ENCODE data around the gene CYTH2. TPM values are rescaled to one million over a fixed set of nuclear protein-coding genes. Genes with fewer than 3 reads are reported as not detected.
A peak's percentile ranks its signal among the peaks of the same experiment; 100 is the strongest.

The CYTH2 gene
- total RNA-seq, 1 experiment from 2014 or later = 72.6 TPM

DNA sequence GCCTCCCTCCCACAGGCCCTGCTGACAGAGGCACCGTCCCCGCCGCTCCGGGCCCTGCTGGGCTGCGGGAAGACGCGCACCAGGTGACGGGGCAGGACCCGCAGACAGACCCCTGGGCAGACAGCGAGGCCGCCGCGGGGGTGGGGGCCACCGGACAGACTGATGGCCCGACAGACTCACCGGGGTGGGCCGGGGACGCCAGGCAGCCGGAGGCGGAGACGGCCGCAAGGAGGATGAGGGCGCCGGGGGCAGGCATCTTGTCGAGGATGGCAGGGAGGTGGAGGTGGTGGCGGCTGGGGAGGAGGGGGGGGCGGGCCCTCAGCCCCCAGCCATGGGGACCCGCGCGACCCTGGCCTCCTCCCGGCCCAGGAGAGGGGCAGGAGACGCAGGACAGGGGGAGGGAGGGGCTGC, 42.2 kb downstream of the CYTH2 start (continued):
- TF ChIP-seq, protein P1, sequence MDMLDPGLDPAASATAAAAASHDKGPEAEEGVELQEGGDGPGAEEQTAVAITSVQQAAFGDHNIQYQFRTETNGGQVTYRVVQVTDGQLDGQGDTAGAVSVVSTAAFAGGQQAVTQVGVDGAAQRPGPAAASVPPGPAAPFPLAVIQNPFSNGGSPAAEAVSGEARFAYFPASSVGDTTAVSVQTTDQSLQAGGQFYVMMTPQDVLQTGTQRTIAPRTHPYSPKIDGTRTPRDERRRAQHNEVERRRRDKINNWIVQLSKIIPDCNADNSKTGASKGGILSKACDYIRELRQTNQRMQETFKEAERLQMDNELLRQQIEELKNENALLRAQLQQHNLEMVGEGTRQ (CRISPR knock-in tag; IDR thresholded peaks at IDR 0.05) = no peak
- TF ChIP-seq, protein P2, sequence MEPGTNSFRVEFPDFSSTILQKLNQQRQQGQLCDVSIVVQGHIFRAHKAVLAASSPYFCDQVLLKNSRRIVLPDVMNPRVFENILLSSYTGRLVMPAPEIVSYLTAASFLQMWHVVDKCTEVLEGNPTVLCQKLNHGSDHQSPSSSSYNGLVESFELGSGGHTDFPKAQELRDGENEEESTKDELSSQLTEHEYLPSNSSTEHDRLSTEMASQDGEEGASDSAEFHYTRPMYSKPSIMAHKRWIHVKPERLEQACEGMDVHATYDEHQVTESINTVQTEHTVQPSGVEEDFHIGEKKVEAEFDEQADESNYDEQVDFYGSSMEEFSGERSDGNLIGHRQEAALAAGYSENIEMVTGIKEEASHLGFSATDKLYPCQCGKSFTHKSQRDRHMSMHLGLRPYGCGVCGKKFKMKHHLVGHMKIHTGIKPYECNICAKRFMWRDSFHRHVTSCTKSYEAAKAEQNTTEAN (CRISPR knock-in tag; IDR thresholded peaks at IDR 0.05) = no peak

DNA sequence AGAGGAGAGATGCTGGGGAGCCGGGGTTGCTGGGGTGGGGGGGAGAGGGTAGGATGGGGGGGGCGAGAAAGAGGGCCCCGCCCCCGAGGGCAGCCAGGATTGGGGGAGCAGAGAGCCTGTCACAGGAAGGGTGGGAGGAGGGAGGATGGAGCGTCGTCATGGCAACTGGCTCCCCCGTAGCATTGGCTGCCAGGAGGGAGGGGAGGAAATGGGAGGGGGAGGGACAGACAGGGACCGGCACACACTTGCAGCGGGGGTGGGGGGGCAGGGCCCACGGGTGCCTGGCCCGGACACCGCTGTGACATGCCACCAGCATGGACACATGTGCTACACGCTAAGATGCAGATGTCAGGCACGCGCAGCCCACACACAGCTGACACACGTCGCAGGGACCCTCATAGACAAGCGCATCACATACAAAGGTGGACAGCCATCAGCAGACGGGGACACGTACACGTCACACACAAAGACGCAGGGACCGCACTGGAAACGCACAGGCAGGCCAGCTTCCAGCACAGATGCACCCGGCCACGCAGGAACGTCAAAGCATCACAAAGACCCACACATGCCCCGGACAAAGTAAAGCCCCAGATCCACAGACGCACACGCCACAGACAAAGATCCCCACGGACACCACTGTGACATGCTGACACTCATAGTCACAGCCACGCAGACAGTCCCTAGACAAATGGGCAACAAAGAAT, 42.8 kb downstream of the CYTH2 start, which contains the start of gene LMTK3:
TSS of gene LMTK3 (minus strand) at position 36 of the 704 bp plus-strand sequence. CDS start 259 bp downstream, outside the sequence.
- H3K9me3 Mint-ChIP-seq = no peaks in the 10 kb centered on the region
- peaks cover 14% of the 10 kb centered on the region for H3K4me1 Mint-ChIP-seq
- CTCF ChIA-PET = interaction anchor here (9.5 kb wide), 1 partner anchor 73 kb away, joined by 297 read pairs; no protein-coding TSS in a partner anchor
- TF ChIP-seq NFYB (CRISPR knock-in tag; conservative IDR thresholded peaks at IDR 0.05; ENCODE audit: low read depth) (peak; percentile 21; the same call in 1 of the 2 replicates), PRRX2 (CRISPR knock-in tag; IDR thresholded peaks at IDR 0.05) (no peak)
- DNase-seq (ENCODE audit: low spot score) (peak; percentile 71), ATAC-seq (peak; percentile 9)
- no peaks in the 10 kb centered on the region; the same call in 1 of the 2 replicates for H3K36me3 Mint-ChIP-seq
- H3K27me3 Mint-ChIP-seq (ENCODE audit: low read depth) = peaks cover 3% of the 10 kb centered on the region; the same call in 1 of the 2 replicates
- H3K4me3 Mint-ChIP-seq = peak within 1 kb of the TSS; percentile 81
- no peak within 1 kb of the TSS for H3K27ac Mint-ChIP-seq
- POLR2A ChIA-PET = no interaction called here

DNA sequence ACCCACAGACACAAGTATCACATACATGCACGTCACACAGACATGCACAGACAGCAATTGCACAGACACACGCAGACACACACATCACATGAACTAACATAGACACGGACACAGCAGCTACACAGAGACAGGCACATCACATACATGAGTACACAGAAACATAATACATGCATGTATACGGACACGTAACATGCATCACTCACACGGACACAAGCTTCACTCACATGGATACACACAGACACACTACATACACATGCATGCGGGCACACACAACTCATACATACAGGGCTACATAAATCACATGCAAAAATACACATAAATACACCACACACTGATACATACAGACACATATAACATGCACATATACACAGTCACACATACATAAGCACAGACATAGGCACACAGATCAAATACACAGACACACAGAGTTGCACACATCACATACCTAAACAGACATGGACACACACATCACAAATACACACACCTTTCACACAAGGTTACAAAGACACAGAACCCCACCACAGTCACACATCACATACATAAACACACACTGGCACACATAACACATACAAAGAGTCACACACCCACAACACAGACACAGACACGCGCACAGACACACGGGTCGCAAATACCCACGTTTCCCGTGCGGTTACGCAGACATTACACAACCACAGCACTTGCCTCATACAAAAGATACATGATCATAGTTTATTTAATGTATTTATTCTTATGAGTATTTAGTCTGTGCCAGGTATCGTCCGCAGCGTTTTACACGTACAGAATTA, 43.5 kb downstream of the CYTH2 start:
- Mint-ChIP-seq H3K9me3 (no peaks in the 10 kb centered on the region), H3K27ac (no peak overlapping the region), H3K36me3 (no peaks in the 10 kb centered on the region; the same call in 1 of the 2 replicates), H3K4me3 (no peak overlapping the region), H3K4me1 (peaks cover 14% of the 10 kb centered on the region), H3K27me3 (ENCODE audit: low read depth) (no peaks in the 10 kb centered on the region; the same call in 1 of the 2 replicates)
- ChIA-PET POLR2A (interaction anchor here (1.5 kb wide), 1 partner anchor 118 kb away, joined by 4 read pairs; no protein-coding TSS in a partner anchor), CTCF (interaction anchor here (1.0 to 9.5 kb wide), 4 partner anchors 10 to 96 kb away, joined by 4 to 297 read pairs (median 6); no protein-coding TSS in a partner anchor)
- TF ChIP-seq TEAD4 (CRISPR knock-in tag; IDR thresholded peaks at IDR 0.05) (no peak), ELF4 (CRISPR knock-in tag; IDR thresholded peaks at IDR 0.05; ENCODE audit: low read depth) (no peak), JUN (CRISPR knock-in tag; IDR thresholded peaks at IDR 0.05) (no peak)
- no peak for ATAC-seq
- DNase-seq (ENCODE audit: low spot score) = no peak

DNA sequence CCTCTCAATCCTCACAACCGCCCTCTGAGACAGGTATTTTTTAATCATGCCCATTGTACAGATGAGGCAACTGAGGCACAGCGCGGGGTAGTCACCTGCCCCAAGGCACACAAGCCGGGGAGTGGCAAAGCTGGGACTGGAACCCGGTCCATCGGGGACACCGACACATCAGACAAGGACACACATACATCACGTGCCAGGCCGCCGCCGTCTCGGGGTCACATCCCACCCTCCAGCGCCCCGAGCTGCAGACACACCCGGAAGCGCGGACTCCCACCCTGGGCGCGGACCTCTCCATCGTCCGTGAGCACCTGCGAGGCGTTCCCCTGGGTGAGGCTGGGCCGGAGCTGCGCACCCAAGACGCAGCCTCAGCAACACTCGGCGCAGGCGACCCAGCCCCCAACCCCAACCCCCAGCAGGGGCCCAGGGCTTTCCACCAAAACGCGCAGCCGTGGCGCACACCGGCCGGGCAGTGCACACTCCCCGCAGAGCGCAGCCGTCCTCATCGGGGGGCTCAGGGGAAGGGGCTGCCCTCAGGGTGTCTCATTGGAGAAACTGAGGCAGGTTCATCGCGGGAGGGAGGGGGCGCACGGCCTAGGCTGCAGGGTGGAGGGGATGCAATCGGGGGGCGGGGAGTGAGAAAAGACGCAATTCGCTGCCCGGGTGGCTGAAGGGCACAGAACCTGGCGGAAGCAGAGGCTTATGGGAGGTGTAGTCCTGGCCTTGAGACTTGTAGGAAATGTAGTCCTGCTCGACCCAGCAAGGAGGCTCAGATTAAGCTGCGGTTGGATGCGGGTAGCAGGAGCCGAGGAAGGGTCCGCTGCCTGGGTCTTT, 44.3 kb downstream of the CYTH2 start:
- Mint-ChIP-seq H3K27ac (peak overlapping the region; percentile 51; the same call in 1 of the 2 replicates), H3K4me3 (no peak overlapping the region), H3K4me1 (peaks cover 18% of the 10 kb centered on the region), H3K9me3 (no peaks in the 10 kb centered on the region), H3K36me3 (no peaks in the 10 kb centered on the region), H3K27me3 (ENCODE audit: low read depth) (no peaks in the 10 kb centered on the region; the same call in 1 of the 2 replicates)
- ChIA-PET CTCF (interaction anchor here (0.6 to 1.5 kb wide), 11 partner anchors 11 to 163 kb away, joined by 3 to 12 read pairs (median 4); no protein-coding TSS in a partner anchor), POLR2A (interaction anchor here (0.6 to 1.5 kb wide), 5 partner anchors 39 to 117 kb away, joined by 3 to 7 read pairs (median 4); no protein-coding TSS in a partner anchor)
- peak; percentile 83 for ATAC-seq
- peak; percentile 83 for DNase-seq (ENCODE audit: low spot score)
- TF ChIP-seq, protein P3, sequence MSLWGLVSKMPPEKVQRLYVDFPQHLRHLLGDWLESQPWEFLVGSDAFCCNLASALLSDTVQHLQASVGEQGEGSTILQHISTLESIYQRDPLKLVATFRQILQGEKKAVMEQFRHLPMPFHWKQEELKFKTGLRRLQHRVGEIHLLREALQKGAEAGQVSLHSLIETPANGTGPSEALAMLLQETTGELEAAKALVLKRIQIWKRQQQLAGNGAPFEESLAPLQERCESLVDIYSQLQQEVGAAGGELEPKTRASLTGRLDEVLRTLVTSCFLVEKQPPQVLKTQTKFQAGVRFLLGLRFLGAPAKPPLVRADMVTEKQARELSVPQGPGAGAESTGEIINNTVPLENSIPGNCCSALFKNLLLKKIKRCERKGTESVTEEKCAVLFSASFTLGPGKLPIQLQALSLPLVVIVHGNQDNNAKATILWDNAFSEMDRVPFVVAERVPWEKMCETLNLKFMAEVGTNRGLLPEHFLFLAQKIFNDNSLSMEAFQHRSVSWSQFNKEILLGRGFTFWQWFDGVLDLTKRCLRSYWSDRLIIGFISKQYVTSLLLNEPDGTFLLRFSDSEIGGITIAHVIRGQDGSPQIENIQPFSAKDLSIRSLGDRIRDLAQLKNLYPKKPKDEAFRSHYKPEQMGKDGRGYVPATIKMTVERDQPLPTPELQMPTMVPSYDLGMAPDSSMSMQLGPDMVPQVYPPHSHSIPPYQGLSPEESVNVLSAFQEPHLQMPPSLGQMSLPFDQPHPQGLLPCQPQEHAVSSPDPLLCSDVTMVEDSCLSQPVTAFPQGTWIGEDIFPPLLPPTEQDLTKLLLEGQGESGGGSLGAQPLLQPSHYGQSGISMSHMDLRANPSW (CRISPR knock-in tag; conservative IDR thresholded peaks at IDR 0.05; ENCODE audit: low read depth) = no peak
- TF ChIP-seq RELA (CRISPR knock-in tag; IDR thresholded peaks at IDR 0.05; ENCODE audit: borderline replicate concordance) (peak; percentile 81; the same call in 1 of the 2 replicates), TEAD1 (CRISPR knock-in tag; IDR thresholded peaks at IDR 0.05) (no peak), JUN (CRISPR knock-in tag; IDR thresholded peaks at IDR 0.05) (no peak)
- TF ChIP-seq, protein P4, sequence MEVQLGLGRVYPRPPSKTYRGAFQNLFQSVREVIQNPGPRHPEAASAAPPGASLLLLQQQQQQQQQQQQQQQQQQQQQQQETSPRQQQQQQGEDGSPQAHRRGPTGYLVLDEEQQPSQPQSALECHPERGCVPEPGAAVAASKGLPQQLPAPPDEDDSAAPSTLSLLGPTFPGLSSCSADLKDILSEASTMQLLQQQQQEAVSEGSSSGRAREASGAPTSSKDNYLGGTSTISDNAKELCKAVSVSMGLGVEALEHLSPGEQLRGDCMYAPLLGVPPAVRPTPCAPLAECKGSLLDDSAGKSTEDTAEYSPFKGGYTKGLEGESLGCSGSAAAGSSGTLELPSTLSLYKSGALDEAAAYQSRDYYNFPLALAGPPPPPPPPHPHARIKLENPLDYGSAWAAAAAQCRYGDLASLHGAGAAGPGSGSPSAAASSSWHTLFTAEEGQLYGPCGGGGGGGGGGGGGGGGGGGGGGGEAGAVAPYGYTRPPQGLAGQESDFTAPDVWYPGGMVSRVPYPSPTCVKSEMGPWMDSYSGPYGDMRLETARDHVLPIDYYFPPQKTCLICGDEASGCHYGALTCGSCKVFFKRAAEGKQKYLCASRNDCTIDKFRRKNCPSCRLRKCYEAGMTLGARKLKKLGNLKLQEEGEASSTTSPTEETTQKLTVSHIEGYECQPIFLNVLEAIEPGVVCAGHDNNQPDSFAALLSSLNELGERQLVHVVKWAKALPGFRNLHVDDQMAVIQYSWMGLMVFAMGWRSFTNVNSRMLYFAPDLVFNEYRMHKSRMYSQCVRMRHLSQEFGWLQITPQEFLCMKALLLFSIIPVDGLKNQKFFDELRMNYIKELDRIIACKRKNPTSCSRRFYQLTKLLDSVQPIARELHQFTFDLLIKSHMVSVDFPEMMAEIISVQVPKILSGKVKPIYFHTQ (CRISPR knock-in tag; IDR thresholded peaks at IDR 0.05) = no peak
- TF ChIP-seq, protein P5, sequence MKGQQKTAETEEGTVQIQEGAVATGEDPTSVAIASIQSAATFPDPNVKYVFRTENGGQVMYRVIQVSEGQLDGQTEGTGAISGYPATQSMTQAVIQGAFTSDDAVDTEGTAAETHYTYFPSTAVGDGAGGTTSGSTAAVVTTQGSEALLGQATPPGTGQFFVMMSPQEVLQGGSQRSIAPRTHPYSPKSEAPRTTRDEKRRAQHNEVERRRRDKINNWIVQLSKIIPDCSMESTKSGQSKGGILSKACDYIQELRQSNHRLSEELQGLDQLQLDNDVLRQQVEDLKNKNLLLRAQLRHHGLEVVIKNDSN (CRISPR knock-in tag; IDR thresholded peaks at IDR 0.05) = peak; percentile 70; the same call in 1 of the 2 replicates
- TF ChIP-seq, protein P6, sequence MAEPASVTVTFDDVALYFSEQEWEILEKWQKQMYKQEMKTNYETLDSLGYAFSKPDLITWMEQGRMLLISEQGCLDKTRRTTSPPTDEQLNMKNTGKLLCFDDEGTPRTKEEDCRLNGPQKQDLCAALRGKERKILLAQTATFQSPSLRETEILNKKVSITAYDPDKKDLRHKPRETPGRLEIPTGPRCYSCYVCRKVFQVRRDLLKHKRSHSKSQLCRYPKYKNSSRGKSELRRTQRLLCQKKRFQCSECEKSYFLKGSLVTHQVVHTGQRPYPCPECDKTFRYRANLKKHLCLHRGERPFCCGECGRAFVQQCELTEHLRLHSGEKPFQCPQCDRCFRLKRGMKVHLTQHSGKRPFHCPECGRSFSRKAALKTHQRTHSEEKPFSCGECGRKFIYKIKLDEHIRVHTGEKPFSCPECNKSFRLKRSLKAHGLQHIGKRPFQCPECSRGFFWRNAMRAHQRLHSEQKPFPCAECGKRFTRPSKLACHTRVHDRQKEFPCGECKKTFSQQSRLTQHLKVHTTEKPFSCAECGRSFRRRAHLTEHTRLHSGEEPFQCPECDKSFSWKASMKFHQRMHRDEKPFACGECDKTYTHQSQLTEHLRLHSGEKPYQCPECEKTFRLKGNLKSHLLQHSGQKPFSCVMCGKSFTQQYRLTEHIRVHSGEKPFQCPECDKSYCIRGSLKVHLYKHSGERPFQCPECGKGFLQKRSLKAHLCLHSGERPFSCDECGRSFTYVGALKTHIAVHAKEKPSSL (CRISPR knock-in tag; conservative IDR thresholded peaks at IDR 0.05) = no peak

Measured in WTC11 (cell line).